ENCODE measurements around the gene TNRC6C. TPM values are rescaled to one million over a fixed set of nuclear protein-coding genes. Genes with fewer than 3 reads are reported as not detected.

The TNRC6C gene
- polyA plus RNA-seq, 3 donors: 0.38 to 0.80 (median 0.46) TPM

- no peaks in the 10 kb centered on the region for H3K27me3 ChIP-seq (ENCODE audit: control insufficient read depth in 2 of 2, insufficient read depth in 2 of 2, low read length in 2 of 2)
- Mint-ChIP-seq H3K4me3 (no peak overlapping the region), H3K36me3 (peaks cover 60 to 79% of the 10 kb centered on the region in 2 donors), H3K9me3 (peaks cover 0 to 6% (median 3%) of the 10 kb centered on the region in 7 donors), H3K27ac (no peak overlapping the region), H3K27me3 (ENCODE audit: low read depth in 3 of 3) (no peaks in the 10 kb centered on the region), H3K4me1 (no peaks in the 10 kb centered on the region)
- no peak overlapping the region for H3K4me3 ChIP-seq (replicated peaks in 1 of 3; ENCODE audit: low read depth in 2 of 3, low read length in 3 of 3)
- H3K9ac ChIP-seq (ENCODE audit: insufficient read depth, low read length, poor library complexity, severe bottlenecking): no peak overlapping the region
- no peak for TF ChIP-seq CTCF (IDR thresholded peaks at IDR 0.05)
- intact Hi-C loops (cut with micrococcal nuclease): no loop called here
- no peak overlapping the region for H3K4me2 ChIP-seq (replicated peaks; ENCODE audit: extremely low read depth, low read length, poor library complexity, severe bottlenecking)
- DNase-seq: no peak
- H3K4me1 ChIP-seq (ENCODE audit: control insufficient read depth in 1 of 2, insufficient read depth in 2 of 2, low read length in 2 of 2): no peaks in the 10 kb centered on the region
- 92% methylated on average over 8 of the region's 13 CpGs for WGBS (ENCODE audit: insufficient coverage)
- no peaks in the 10 kb centered on the region for H3K79me2 ChIP-seq (ENCODE audit: insufficient read depth, low read length)
- H3K9me3 ChIP-seq (replicated peaks in 1 of 2; ENCODE audit: control insufficient read depth in 1 of 2, insufficient read depth in 1 of 2, low read length in 2 of 2): peaks cover 0 to 4% of the 10 kb centered on the region in 2 donors
- no peak overlapping the region for H3K27ac ChIP-seq (ENCODE audit: low read depth in 1 of 2, low read length in 2 of 2)
- H4K20me1 ChIP-seq (ENCODE audit: insufficient read depth, low read length): peaks cover 26% of the 10 kb centered on the region
- H2AFZ ChIP-seq (ENCODE audit: insufficient read depth, low read depth, low read length, poor library complexity, severe bottlenecking): no peak overlapping the region
- peaks cover 32 to 73% of the 10 kb centered on the region in 2 donors for H3K36me3 ChIP-seq (replicated peaks in 1 of 2; ENCODE audit: control insufficient read depth in 1 of 2, insufficient read depth in 2 of 2, low read length in 2 of 2)
Measured at GRCh38 chr17:78105551-78105950, 147.0 kb downstream of the TNRC6C start.

- no peak overlapping the region for H3K27ac Mint-ChIP-seq
- H3K4me1 ChIP-seq (ENCODE audit: control insufficient read depth in 1 of 2, insufficient read depth in 2 of 2, low read length in 2 of 2): no peaks in the 10 kb centered on the region
- no peak overlapping the region for H3K9ac ChIP-seq (ENCODE audit: insufficient read depth, low read length, poor library complexity, severe bottlenecking)
- no peak overlapping the region for H3K4me2 ChIP-seq (replicated peaks; ENCODE audit: extremely low read depth, low read length, poor library complexity, severe bottlenecking)
- H3K4me1 Mint-ChIP-seq: no peaks in the 10 kb centered on the region
- no peak overlapping the region for H3K4me3 ChIP-seq (replicated peaks in 1 of 3; ENCODE audit: low read depth in 2 of 3, low read length in 3 of 3)
- no peaks in the 10 kb centered on the region for H3K27me3 ChIP-seq (ENCODE audit: control insufficient read depth in 2 of 2, insufficient read depth in 2 of 2, low read length in 2 of 2)
- intact Hi-C loops (cut with micrococcal nuclease): no loop called here
- WGBS (ENCODE audit: insufficient coverage): 97% methylated on average over 6 of the region's 15 CpGs
- no peaks in the 10 kb centered on the region for H3K79me2 ChIP-seq (ENCODE audit: insufficient read depth, low read length)
- no peak overlapping the region for H2AFZ ChIP-seq (ENCODE audit: insufficient read depth, low read depth, low read length, poor library complexity, severe bottlenecking)
- no peaks in the 10 kb centered on the region for H3K27me3 Mint-ChIP-seq (ENCODE audit: low read depth in 3 of 3)
- H3K9me3 ChIP-seq (replicated peaks in 1 of 2; ENCODE audit: control insufficient read depth in 1 of 2, insufficient read depth in 1 of 2, low read length in 2 of 2): peaks cover 0 to 3% of the 10 kb centered on the region in 2 donors
- DNase-seq: no peak
- H4K20me1 ChIP-seq (ENCODE audit: insufficient read depth, low read length): peaks cover 33% of the 10 kb centered on the region
- H3K36me3 ChIP-seq (replicated peaks in 1 of 2; ENCODE audit: control insufficient read depth in 1 of 2, insufficient read depth in 2 of 2, low read length in 2 of 2): peaks cover 38 to 78% of the 10 kb centered on the region in 2 donors
- peaks cover 62 to 81% of the 10 kb centered on the region in 2 donors for H3K36me3 Mint-ChIP-seq
- no peak overlapping the region for H3K4me3 Mint-ChIP-seq
- H3K27ac ChIP-seq (ENCODE audit: low read depth in 1 of 2, low read length in 2 of 2): no peak overlapping the region
- peaks cover 0 to 3% (median 2%) of the 10 kb centered on the region in 7 donors for H3K9me3 Mint-ChIP-seq
- TF ChIP-seq CTCF (IDR thresholded peaks at IDR 0.05): no peak
Measured at GRCh38 chr17:78106211-78106610, 147.7 kb downstream of the TNRC6C start.

Data from CD14-positive monocyte (primary cell).